ENCODE data around the gene KIF26B. TPM values are rescaled to one million over a fixed set of nuclear protein-coding genes. Genes with fewer than 3 reads are reported as not detected.

The KIF26B gene
- total RNA-seq, 5 donors from 2014 or later (not counting 1 experiment from before 2014, with no cell fraction given): 0.03 to 0.06 (median 0.05) TPM; not detected in 2

GRCh38 chr1:245436407-245436806 lies 281.6 kb downstream of the KIF26B start:
- no peaks in the 10 kb centered on the region for H3K9me3 Mint-ChIP-seq
- H3K36me3 ChIP-seq (ENCODE audit: control insufficient read depth in 2 of 2, extremely low read depth in 1 of 2, insufficient read depth in 1 of 2, low read length in 1 of 2): no peaks in the 10 kb centered on the region
- no peak for DNase-seq
- 90% methylated on average over 3 of the region's 4 CpGs for WGBS (ENCODE audit: insufficient coverage)
- ChIA-PET CTCF (no interaction called here), POLR2A (no interaction called here)
- H3K27me3 ChIP-seq (replicated peaks in 1 of 2; ENCODE audit: control insufficient read depth in 2 of 2, extremely low read depth in 1 of 2, insufficient read depth in 2 of 2, low read length in 1 of 2): peaks cover 0 to 11% of the 10 kb centered on the region in 2 experiments
- no peak overlapping the region for H3K4me3 Mint-ChIP-seq
- H3K27ac Mint-ChIP-seq: no peak overlapping the region
- H3K36me3 Mint-ChIP-seq: no peaks in the 10 kb centered on the region
- peaks cover 0 to 1% of the 10 kb centered on the region in 2 experiments for H3K4me1 ChIP-seq (ENCODE audit: control insufficient read depth in 1 of 2, extremely low read depth in 1 of 2, insufficient read depth in 2 of 2, low read length in 2 of 2)
- H3K27me3 Mint-ChIP-seq: peaks cover 10 to 15% of the 10 kb centered on the region in 2 donors
- no peak for ATAC-seq (replicated peaks in 1 of 4)
- H3K27ac ChIP-seq (ENCODE audit: low read length): no peak overlapping the region
- no peak overlapping the region for H3K4me3 ChIP-seq (ENCODE audit: control insufficient read depth in 1 of 2, extremely low read depth in 1 of 2, low read length in 1 of 2)
- H3K9me3 ChIP-seq: no peaks in the 10 kb centered on the region
- peaks cover 0 to 1% (median 1%) of the 10 kb centered on the region in 3 donors for H3K4me1 Mint-ChIP-seq

GRCh38 chr1:245437369-245438062 lies 282.7 kb downstream of the KIF26B start:
- Mint-ChIP-seq H3K36me3 (no peaks in the 10 kb centered on the region), H3K4me3 (no peak overlapping the region), H3K9me3 (no peaks in the 10 kb centered on the region), H3K27me3 (peaks cover 15 to 21% of the 10 kb centered on the region in 2 donors), H3K4me1 (peaks cover 0 to 10% (median 6%) of the 10 kb centered on the region in 3 donors), H3K27ac (no peak overlapping the region)
- ATAC-seq (replicated peaks in 1 of 4) (no peak), DNase-seq (no peak)
- Histone ChIP-seq H3K36me3 (ENCODE audit: control insufficient read depth in 2 of 2, extremely low read depth in 1 of 2, insufficient read depth in 1 of 2, low read length in 1 of 2) (no peaks in the 10 kb centered on the region), H3K4me1 (ENCODE audit: control insufficient read depth in 1 of 2, extremely low read depth in 1 of 2, insufficient read depth in 2 of 2, low read length in 2 of 2) (peaks cover 7 to 8% of the 10 kb centered on the region in 2 experiments), H3K4me3 (ENCODE audit: control insufficient read depth in 1 of 2, extremely low read depth in 1 of 2, low read length in 1 of 2) (no peak overlapping the region), H3K27me3 (replicated peaks in 1 of 2; ENCODE audit: control insufficient read depth in 2 of 2, extremely low read depth in 1 of 2, insufficient read depth in 2 of 2, low read length in 1 of 2) (peaks cover 0 to 16% of the 10 kb centered on the region in 2 experiments), H3K27ac (ENCODE audit: low read length) (no peak overlapping the region), H3K9me3 (no peaks in the 10 kb centered on the region)
- no CpG with 5 or more reads among the region's 6 CpGs for WGBS (ENCODE audit: insufficient coverage)
- POLR2A ChIA-PET: interaction anchor here in 1 of 2 donors (0.7 kb wide), 1 partner anchor 116 kb away, joined by 3 read pairs; no protein-coding TSS in a partner anchor
- CTCF ChIA-PET: no interaction called here

- H3K27me3 Mint-ChIP-seq: peaks cover 15 to 21% of the 10 kb centered on the region in 2 donors
- no peaks in the 10 kb centered on the region for H3K36me3 Mint-ChIP-seq
- H3K9me3 ChIP-seq: no peaks in the 10 kb centered on the region
- H3K9me3 Mint-ChIP-seq: peaks cover 0 to 3% (median 3%) of the 10 kb centered on the region in 3 donors
- H3K4me1 ChIP-seq (ENCODE audit: control insufficient read depth in 1 of 2, extremely low read depth in 1 of 2, insufficient read depth in 2 of 2, low read length in 2 of 2): peaks cover 7 to 8% of the 10 kb centered on the region in 2 experiments
- 58% methylated on average over 6 of the region's 7 CpGs for WGBS (ENCODE audit: insufficient coverage)
- ATAC-seq (replicated peaks in 1 of 4): no peak
- DNase-seq: no peak
- H3K4me3 Mint-ChIP-seq: no peak overlapping the region
- H3K27me3 ChIP-seq (replicated peaks in 1 of 2; ENCODE audit: control insufficient read depth in 2 of 2, extremely low read depth in 1 of 2, insufficient read depth in 2 of 2, low read length in 1 of 2): peaks cover 0 to 9% of the 10 kb centered on the region in 2 experiments
- no peaks in the 10 kb centered on the region for H3K36me3 ChIP-seq (ENCODE audit: control insufficient read depth in 2 of 2, extremely low read depth in 1 of 2, insufficient read depth in 1 of 2, low read length in 1 of 2)
- peaks cover 0 to 10% (median 6%) of the 10 kb centered on the region in 3 donors for H3K4me1 Mint-ChIP-seq
- H3K27ac Mint-ChIP-seq: no peak overlapping the region
- ChIA-PET POLR2A (no interaction called here), CTCF (no interaction called here)
- no peak overlapping the region for H3K4me3 ChIP-seq (ENCODE audit: control insufficient read depth in 1 of 2, extremely low read depth in 1 of 2, low read length in 1 of 2)
- H3K27ac ChIP-seq (ENCODE audit: low read length): no peak overlapping the region
These were observed 286.1 kb downstream of the KIF26B start for GRCh38 chr1:245440922-245441321.

GRCh38 chr1:245441689-245442088 lies 286.9 kb downstream of the KIF26B start:
- Histone ChIP-seq H3K4me1 (ENCODE audit: control insufficient read depth in 1 of 2, extremely low read depth in 1 of 2, insufficient read depth in 2 of 2, low read length in 2 of 2) (peaks cover 7 to 8% of the 10 kb centered on the region in 2 experiments), H3K4me3 (ENCODE audit: control insufficient read depth in 1 of 2, extremely low read depth in 1 of 2, low read length in 1 of 2) (no peak overlapping the region), H3K36me3 (ENCODE audit: control insufficient read depth in 2 of 2, extremely low read depth in 1 of 2, insufficient read depth in 1 of 2, low read length in 1 of 2) (no peaks in the 10 kb centered on the region), H3K9me3 (no peaks in the 10 kb centered on the region), H3K27me3 (replicated peaks in 1 of 2; ENCODE audit: control insufficient read depth in 2 of 2, extremely low read depth in 1 of 2, insufficient read depth in 2 of 2, low read length in 1 of 2) (peaks cover 0 to 9% of the 10 kb centered on the region in 2 experiments), H3K27ac (ENCODE audit: low read length) (no peak overlapping the region)
- H3K27me3 Mint-ChIP-seq: peaks cover 15 to 21% of the 10 kb centered on the region in 2 donors
- no peaks in the 10 kb centered on the region for H3K36me3 Mint-ChIP-seq
- ATAC-seq (replicated peaks in 1 of 4) (no peak), DNase-seq (no peak)
- H3K4me1 Mint-ChIP-seq: peaks cover 0 to 10% (median 6%) of the 10 kb centered on the region in 3 donors
- POLR2A ChIA-PET: no interaction called here
- WGBS (ENCODE audit: insufficient coverage): 3% methylated on average over 5 of the region's 6 CpGs
- H3K4me3 Mint-ChIP-seq: no peak overlapping the region
- CTCF ChIA-PET: no interaction called here
- no peak overlapping the region for H3K27ac Mint-ChIP-seq
- peaks cover 0 to 7% (median 6%) of the 10 kb centered on the region in 3 donors for H3K9me3 Mint-ChIP-seq

- Mint-ChIP-seq H3K4me1 (peaks cover 0 to 10% (median 6%) of the 10 kb centered on the region in 3 donors), H3K27ac (no peak overlapping the region), H3K9me3 (peaks cover 0 to 7% (median 6%) of the 10 kb centered on the region in 3 donors), H3K4me3 (no peak overlapping the region), H3K36me3 (no peaks in the 10 kb centered on the region), H3K27me3 (peaks cover 12 to 14% of the 10 kb centered on the region in 2 donors)
- peaks cover 7 to 8% of the 10 kb centered on the region in 2 experiments for H3K4me1 ChIP-seq (ENCODE audit: control insufficient read depth in 1 of 2, extremely low read depth in 1 of 2, insufficient read depth in 2 of 2, low read length in 2 of 2)
- ATAC-seq (replicated peaks in 1 of 4) (no peak), DNase-seq (no peak)
- POLR2A ChIA-PET: no interaction called here
- CTCF ChIA-PET: no interaction called here
- H3K27me3 ChIP-seq (replicated peaks in 1 of 2; ENCODE audit: control insufficient read depth in 2 of 2, extremely low read depth in 1 of 2, insufficient read depth in 2 of 2, low read length in 1 of 2): peaks cover 0 to 9% of the 10 kb centered on the region in 2 experiments
- H3K27ac ChIP-seq (ENCODE audit: low read length): no peak overlapping the region
- H3K36me3 ChIP-seq (ENCODE audit: control insufficient read depth in 2 of 2, extremely low read depth in 1 of 2, insufficient read depth in 1 of 2, low read length in 1 of 2): no peaks in the 10 kb centered on the region
- 100% methylated on average over 1 of the region's 14 CpGs for WGBS (ENCODE audit: insufficient coverage)
- H3K9me3 ChIP-seq: no peaks in the 10 kb centered on the region
- no peak overlapping the region for H3K4me3 ChIP-seq (ENCODE audit: control insufficient read depth in 1 of 2, extremely low read depth in 1 of 2, low read length in 1 of 2)
These were observed 289.5 kb downstream of the KIF26B start for GRCh38 chr1:245444147-245444828.

- peaks cover 0 to 9% of the 10 kb centered on the region in 2 experiments for H3K27me3 ChIP-seq (replicated peaks in 1 of 2; ENCODE audit: control insufficient read depth in 2 of 2, extremely low read depth in 1 of 2, insufficient read depth in 2 of 2, low read length in 1 of 2)
- Mint-ChIP-seq H3K4me3 (no peak overlapping the region), H3K27me3 (peaks cover 12% of the 10 kb centered on the region in 2 donors), H3K27ac (no peak overlapping the region), H3K9me3 (peaks cover 0 to 7% (median 6%) of the 10 kb centered on the region in 3 donors), H3K4me1 (peaks cover 0 to 10% (median 6%) of the 10 kb centered on the region in 3 donors), H3K36me3 (no peaks in the 10 kb centered on the region)
- no peak overlapping the region for H3K4me3 ChIP-seq (ENCODE audit: control insufficient read depth in 1 of 2, extremely low read depth in 1 of 2, low read length in 1 of 2)
- ChIA-PET POLR2A (no interaction called here), CTCF (no interaction called here)
- H3K27ac ChIP-seq (ENCODE audit: low read length): no peak overlapping the region
- H3K36me3 ChIP-seq (ENCODE audit: control insufficient read depth in 2 of 2, extremely low read depth in 1 of 2, insufficient read depth in 1 of 2, low read length in 1 of 2): no peaks in the 10 kb centered on the region
- no peaks in the 10 kb centered on the region for H3K9me3 ChIP-seq
- DNase-seq: no peak
- ATAC-seq (replicated peaks in 1 of 4): no peak
- WGBS (ENCODE audit: insufficient coverage): 82% methylated on average over 1 of the region's 5 CpGs
- H3K4me1 ChIP-seq (ENCODE audit: control insufficient read depth in 1 of 2, extremely low read depth in 1 of 2, insufficient read depth in 2 of 2, low read length in 2 of 2): peaks cover 7 to 8% of the 10 kb centered on the region in 2 experiments
These were observed 290.2 kb downstream of the KIF26B start for GRCh38 chr1:245444945-245445344.
